Stimulated activated CD4-positive, alpha-beta T cell treated with anti-CD3 and anti-CD28 coated beads, Interleukin-12 subunit alpha, Interleukin-12 subunit beta, amount 100 ng/mL, for 4 hours (primary cell): ENCODE results near the gene RAPGEF4.

ENCODE experiments used
- DNase-seq: peaks from one replicate; pipeline ENCODE4 v3.0.0-alpha.2; 2020

The RAPGEF4 gene

DNA sequence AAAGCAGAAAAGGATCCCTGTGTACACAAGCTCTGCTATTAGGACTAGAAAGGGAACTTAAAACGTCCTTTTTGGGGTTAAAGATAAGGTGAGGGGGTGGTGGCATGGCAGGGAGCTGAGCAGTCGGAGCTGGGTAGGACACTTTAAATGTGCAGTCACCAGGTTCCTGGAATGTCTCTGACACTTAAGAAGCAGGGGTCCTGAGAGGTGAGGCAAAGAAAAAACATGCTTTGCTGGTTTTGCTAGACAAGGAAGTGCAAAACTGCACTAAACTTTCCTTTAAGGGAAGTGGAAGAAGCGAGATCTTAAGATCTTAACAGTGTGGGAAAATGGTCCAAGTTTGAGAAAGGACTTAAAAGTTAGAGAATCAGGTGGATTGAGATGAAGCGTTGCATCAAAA, 240.5 kb downstream of the RAPGEF4 start:
- no peak for DNase-seq

DNA sequence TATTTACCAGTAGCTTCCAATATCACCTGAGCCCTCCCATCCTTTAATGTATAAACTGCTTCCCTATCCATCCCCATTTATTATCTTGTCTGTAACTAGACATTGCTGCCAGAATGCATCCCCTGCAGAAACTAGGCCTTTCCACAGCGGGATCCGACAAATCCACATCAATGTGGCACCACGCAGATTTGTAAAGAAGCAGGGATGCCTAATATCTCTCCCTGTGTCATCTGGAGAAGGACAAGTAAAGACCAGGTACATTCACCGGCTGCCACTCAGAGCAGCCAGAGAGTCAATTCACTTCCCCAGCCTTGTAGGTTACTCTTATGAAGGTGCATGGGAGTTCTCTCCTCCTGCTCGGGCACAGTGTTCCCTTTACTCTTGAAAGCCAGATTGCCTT, 241.2 kb downstream of the RAPGEF4 start:
- no peak for DNase-seq

DNA sequence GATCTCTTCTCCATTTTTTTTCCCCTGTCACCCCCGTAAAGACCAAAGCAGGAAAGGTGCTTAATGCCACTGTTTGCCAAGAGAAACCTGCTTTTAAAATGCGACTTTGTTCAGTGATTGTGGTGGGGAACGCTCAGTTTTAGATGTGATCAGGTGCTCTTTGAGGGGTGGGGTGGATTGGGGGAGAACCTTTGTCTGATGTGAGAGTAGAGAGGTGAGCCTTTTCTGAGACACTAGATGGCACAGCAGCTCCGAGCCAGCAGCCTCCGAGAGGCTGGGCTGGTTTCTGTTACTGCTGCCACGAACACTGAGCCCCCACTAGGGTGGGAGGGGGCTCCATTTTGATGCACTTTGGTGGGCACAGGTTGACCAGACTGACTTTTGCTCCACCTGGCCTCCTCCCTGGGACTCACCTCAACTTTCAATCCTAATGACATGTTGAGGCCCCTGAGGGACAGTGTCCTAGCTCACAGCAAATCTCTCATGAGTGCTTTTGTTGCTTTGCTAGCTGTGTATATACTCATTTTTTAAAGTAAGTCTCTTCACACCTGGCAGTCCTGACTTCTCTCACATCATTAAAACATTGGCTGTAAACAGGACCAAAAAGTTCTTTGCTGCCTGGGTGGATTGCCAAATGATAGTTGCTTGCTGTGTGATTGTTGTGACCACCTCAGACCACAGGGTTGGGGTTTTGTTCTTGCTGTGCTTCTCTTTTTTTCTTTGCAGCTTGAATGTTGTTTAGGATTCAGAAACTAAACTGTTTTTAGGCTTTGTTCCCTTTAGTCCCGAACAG, 241.8 kb downstream of the RAPGEF4 start:
- no peak for DNase-seq

DNA sequence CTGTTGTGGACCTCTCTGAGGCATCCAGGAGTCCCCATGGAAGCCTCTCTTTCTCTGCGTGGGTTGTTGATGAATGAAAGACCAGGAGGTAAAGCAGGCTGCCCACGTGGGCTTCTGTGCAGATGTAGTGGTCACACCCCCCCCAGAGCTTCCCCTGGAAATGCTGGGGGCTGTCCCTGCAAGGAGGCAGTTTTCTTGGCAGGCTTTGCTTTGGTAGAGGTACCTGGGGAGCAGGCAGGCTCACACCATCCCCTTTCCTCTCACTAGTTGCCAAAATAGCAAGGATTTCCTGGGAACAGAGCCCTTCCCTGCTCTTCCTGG, 242.4 kb downstream of the RAPGEF4 start:
- DNase-seq, result no peak

DNA sequence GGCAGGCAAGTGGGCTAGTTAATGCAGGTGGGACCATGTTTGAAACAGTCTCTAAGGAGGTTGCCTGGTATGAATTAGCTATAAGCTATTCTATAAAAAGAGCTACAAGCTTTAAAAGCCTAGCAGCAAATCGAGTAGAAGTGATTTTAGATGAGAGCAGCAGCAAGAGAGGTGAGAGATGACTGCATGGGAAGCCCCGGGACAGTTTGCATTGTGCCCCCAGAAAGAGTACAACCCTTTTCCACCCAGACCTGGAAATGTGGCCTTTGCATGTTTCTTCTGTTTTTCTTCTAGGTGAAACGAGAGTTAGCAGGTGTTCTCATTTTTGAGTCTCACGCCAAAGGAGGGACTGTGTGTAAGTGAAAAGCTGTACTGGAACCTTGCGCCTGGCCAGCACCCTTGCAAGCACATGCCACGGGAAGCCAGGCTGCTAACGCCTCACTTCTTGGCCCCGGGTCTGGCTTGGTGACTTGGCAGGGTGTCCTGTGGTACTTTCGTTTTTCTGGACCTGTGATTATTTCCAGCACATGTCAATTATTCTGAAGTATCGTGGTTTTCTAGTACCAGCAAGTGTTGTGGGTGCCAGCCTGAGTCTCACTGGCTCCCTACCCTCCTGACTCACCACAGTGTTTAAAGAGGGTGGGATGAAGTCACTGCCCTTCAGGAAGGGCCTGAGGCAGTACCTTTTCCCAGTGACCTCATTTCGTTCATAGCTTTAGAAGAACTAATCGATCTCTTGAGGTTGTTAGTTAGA, 249.7 kb downstream of the RAPGEF4 start:
- DNase-seq, result no peak

DNA sequence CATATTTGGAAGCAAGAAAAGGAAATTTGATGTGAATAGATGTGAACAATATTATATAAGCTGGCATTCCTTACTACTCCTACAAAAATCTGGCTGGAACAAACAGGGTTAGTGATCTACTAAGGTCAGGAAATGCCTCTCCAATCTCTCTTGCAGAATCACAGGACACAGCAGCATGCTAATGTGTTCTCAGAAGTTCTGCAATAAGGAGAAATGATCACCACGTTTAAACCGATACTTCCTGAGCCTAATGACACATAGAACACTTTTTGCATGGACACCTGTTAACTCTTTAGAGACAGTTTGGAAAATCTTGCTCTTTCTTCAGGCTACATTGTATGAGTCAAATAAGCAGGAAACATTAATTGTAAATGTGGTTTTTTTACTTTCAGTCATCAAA, 250.4 kb downstream of the RAPGEF4 start:
- no peak for DNase-seq

DNA sequence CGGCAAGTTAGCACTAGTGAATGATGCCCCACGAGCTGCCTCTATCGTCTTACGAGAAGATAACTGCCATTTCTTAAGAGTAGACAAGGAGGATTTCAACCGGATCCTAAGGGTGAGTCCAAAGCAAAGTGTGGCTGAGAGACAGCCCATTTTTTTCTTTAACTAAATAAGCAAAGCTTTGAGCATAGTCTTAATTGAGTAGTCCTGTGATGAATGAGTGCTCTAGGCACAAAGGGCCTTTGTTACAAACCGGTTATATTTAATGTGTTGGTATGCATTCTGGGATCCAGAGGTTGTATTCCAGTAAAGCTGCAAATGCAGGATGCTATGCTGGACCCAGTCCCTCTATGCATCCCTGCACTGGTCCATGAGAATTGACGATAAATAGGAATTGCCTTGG, 253.1 kb downstream of the RAPGEF4 start:
- DNase-seq, result no peak

DNA sequence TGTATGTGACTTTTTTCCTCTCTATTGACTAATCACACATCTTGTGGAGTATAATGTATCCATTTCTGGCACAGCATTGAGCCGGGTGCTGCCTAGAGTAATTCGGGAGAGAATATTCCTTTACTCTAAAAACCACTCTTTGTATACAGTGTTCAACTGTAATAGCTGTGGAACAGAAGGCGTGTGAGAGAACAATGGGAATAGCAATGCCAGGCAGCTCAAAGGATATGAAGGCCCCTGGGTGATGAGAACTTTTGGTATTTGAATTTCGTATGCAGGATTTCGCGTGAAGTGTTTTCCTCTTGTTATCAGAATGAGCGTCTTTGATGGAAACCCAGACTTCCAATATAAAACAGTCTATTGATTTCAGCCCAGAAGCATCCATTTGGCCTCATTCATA, 255.4 kb downstream of the RAPGEF4 start:
- DNase-seq, result no peak

DNA sequence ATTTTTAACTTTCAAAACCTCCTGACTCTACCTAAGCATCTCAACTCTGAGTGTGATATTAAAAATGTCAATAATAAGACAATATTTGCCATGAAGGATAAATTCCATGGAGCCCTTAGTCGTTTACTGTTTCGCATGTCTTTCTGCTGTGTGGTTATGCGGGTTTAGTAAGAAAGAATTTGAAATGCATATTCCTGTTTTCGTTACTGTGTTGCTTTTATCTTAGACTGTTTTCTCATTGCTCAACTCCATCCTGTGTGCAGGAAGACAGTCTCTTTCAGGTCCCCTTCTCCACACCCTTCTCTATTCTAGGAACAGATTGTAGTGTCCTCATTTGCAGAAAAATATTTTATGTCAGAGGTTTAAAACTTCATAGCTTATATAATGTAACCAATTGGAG, 257.5 kb downstream of the RAPGEF4 start:
- DNase-seq, result no peak

DNA sequence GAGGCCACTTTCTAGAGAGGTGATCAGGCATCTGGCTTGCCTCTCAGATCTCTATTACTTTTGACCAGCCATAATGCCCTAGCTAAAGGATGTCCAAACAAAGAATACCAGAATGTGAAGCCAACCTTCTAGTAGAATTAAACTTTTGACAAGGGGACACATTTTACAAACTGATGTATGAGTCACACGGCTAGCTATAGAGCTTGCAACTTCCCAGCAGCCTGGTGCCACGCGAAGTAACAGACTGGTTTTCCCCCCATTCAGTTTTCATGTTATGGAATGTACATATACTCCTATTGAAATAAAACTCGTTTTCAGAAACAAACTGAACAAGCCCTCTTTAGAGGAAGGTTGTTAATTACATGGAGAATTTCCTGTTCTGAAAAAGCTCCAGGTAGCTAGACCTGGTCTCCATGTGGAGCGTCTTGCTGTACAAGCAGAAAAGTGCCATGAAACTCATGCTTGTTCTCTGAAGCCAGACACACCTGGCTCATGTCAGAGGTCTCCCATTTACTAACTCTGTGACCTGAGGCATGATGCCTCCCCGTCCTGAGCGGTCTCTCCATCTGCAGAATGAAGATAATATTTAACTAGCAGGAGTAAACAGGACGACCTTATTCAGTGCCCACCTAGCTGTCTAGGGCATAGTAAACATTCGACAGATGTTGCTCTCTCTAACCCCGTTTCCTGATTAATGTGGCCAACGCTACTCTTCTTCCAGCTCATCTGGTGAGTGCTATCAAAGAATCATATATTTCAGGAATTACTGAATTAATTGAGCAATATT, 258.5 kb downstream of the RAPGEF4 start:
- no peak for DNase-seq

DNA sequence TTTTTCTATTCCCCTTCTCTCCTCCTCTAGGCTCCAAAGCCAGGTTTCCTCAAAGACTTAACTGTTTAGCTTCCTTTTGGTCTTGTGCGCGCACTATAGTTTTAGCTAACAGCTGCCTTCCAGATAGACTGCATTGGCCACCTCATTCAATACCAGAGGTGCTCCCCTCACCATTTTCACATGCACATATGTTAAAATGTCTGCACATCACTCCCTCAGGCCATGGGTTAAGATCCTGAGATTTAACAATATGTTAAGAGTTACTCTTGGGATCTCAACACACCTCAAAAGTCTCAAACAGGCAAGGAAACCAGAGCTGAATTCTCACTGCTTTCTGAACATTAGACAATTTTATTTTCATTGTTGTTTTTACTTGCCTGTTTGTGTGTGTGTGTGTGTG, 259.2 kb downstream of the RAPGEF4 start:
- DNase-seq, result no peak

DNA sequence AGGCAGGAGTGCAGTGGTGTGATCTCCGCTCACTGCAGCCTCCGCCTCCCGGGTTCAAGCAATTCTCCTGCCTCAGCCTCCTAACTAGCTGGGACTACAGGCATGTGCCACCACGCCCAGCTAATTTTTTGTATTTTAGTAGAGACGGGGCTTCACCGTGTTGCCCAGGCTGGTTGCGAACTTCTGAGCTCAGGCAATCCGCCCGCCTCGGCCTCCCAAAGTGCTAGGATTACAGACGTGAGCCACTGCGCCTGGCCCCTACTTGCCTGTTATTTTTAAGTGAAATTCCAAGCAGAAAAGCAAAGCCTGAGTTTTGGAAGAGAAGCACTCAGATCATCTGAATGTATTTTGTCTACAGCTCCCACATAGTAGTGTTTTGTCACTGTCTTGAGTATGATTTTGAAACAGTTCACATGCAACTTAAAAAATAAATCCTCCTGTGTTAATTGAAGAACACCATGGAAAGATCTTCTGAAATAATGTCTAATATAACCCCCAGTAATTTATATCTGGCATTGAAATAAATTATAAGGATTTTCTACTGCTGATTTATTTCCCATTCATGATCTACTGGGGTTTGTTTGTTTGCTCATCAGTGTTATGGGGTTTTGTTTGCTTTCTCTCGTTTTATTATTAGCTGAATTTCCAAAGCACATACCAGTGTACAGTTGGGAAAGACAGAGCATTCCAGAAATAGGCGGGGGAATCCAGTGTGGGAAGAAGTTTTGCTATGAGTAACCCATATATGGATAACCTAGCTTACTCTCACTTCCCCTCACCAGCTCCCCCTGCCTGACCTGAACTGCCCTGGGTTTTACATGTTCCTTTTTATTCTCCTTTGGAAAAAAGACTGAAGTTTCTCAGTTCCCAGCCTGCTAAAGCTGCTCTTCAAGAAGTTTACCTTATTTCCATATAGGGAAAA, 259.9 kb downstream of the RAPGEF4 start:
- DNase-seq, result no peak

DNA sequence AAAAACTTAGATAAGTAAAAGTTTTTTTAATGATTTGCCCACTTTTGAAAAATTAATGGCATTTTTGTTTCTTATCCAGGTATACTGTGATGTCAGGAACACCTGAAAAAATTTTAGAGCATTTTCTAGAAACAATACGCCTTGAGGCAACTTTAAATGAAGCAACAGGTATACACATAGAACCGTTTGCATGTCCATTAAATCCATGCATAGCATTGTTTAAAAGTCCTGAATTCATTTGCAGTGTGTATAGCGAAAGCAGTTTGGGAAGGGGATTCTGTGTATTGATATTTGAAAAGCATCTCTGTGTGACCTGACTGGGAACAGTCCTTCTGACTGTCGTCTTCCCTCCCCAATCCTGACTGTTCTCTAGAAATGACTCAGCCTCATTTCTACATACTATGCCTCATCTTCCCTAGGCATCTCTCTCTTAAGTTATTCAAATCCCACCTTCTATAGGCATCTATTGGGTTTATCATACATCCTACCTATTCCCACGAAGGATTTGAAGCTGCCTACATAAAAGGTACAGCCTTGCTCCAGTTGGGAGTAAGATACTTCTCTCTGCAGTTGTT, 260.8 kb downstream of the RAPGEF4 start:
- no peak for DNase-seq

DNA sequence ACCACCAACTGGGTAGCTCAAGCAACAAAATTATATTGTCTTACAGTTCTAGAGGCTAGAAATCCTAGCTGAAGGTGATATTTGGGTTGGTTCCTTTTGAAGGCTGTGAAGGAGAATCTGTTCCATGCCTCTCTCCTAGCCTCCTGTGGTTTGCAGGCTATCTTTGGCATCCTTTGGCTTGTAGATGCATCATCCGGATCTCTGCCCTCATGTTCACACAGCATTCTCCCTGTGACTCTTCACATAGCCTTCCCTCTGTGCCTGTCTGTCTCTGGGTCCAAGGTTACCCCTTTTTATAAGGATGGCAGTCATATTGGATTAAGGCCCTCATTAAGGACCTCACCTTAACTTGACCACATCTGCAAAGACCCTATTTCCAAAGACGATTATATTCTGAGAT, 261.4 kb downstream of the RAPGEF4 start:
- no peak for DNase-seq

DNA sequence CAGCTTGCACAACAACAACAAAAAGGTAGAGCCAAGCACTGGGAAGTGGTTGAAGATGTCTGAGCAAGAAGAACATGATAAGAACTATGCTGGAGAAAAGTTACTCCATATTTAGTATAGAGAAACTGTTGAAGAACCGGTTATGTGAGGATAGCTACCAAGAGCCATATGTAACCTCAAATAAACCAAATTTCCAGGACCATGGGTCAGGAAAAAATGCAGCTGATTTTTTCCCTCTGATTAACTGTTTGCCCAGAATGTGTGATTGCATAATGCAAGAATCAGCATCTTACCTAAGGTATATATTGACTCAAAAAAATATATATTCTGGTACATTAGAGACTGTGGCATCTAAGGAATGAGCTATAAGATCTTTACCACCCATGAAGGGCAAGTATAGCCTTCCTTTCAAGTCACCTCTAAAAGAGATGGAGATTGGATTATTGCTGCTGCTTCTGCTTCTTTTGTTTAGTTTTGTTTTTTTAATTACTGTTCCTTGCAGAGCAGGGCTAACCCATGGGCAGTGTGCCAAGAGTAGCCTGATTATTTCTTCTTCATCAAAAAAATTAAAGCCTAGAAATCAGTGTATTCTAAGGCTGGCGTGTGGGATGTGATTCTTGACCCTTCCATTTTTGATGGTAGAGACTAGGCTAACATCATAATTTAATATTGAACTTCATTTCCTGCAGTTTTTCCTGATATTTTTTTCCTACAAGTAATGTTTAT, 263.1 kb downstream of the RAPGEF4 start:
- DNase-seq, result no peak

DNA sequence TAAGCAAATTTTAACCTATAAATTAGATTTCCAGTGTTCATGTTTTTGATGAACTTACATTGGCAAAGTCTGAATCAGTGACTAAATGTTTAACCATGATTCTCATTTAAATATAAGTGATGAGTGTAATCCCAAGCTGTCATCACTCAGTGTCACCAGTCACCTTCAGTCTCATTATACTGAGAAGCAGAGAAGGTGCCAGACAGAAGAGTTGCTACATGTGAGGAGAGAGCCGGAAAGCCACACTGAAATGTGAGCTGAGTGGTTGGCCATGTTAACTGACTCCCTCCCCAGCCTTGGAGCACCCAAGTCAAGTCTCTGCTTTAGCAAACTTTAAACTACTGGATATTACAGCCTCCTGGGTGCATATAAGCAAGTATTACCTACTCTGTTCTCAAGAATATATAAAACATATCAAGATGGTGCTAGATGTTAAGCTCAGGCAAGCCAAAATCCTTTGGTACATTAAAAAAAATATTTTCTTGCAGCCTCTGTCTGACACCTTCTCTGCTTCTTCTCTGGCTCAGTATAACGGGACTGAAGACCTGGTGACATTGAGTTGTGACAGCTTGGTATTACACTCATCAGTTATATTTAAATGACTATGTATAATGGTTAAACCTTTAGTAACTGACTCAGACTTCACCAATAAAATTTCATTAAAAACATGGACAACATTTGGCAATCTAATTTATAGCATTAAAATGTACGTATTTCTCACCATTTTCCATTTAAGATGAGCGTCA, 264.2 kb downstream of the RAPGEF4 start:
- no peak for DNase-seq

DNA sequence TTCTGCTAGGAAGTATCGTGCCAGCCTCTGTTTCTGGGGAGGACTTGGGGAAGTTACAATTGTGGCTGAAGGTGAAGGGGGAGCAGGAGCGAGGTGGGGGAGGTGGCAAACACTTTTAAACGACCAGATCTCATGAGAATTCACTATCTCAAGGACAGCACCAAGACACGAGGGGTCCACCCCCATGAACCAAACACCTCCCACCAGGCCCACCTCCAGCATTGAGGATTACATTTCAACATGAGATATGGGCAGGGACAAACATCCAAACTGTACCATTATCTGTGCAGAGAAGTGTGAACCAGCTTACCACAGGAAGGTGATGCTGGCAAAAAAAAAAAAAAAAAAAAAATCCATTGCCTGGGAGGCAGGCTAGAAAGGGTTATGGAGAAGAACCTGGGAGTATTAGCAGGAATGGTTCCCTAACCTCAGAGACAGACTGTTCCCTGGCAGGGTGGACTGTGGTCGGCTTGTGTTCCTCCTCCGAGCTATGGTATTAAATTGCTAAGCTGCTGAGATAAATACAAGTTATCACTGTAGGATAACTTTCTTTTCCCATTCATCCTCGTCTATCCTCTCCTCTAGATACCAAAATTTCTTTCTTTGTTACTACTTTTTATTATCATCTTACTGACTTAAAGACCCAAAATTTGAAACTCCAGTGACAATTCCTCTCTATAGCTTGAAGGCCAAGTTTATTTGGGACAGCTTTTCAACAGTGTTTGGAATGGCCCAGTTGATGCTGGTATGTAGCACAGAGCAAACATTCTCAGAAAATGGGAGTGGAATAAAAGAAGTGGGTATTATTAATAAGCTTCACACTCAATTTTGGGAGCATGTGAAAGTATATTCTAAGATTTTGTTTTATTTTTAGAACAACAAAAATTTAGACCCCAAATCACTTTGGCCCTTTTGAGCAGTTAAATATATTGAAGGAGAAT, 266.3 kb downstream of the RAPGEF4 start:
- DNase-seq, result no peak

DNA sequence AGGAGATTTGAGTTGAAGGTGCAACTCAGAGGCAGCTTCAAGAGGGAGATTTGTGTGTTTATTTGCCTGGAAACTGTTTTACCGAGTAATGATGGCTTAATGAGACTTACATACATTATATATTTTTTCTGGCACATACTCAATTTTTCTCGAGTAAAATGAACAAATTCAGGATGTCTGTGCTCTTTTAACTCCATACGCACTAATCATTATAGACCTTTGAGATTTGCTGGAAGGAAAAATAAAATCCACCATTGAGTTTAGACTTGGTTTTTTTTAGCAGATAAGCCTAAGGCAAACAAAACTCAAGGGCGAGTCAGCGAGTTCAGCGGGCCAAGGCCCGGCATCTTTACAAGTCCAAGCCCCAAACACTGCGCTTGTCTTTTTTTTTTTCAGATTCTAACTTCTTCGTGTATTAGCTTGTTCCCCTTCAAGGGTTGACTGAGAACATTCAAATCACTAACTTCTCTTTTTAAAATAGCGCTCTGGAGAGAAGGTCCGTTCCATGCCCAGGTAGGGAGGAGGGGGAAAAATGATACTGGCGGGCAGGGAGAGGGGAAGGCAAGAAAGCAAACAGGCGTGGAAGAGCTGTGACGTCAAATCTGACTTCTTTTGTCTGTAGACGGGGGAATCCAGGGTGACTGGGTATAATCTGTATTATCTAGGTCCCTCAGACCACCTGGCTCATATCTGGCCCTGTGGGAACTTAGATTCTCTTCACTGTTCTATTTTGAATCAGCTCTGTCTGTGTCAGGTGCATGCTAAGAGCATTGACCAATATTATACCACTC, 267.3 kb downstream of the RAPGEF4 start:
- DNase-seq, result no peak

DNA sequence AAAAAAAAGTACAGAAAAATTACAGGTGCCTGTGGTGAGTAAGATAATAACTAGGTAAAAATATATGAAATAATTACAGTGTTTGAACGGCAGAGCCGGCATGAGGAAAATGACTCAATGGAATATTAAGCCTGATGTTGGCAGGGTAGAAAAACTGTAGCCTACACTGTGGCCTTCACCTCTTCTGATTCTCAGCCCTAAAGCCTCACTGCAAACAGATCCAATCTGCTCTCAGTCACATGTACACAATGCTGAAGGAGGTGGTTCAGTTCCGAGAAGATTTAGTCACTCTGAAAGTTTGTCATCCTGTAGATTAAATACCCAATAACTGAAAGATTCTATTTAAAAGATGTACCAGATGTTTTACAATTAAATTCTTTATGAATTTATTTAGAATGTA, 273.1 kb downstream of the RAPGEF4 start:
- DNase-seq, result no peak
